GM18870 (cell line): ENCODE data around the gene STIMATE.

Source experiments
- ATAC-seq: cut with Tn5 transposase; IDR thresholded peaks from one replicate; pipeline ENCODE4 v1.9.1; 2021; ENCODE audit warnings: moderate library complexity; ENCODE audit not compliant: unreplicated experiment

STIMATE gene

GRCh38 chr3:52897130-52898122 lies at the start of gene STIMATE:
Gene STIMATE, minus strand, starts transcription at chr3:52897548. Its CDS starts 98 bp downstream, at chr3:52897450.
- peak; percentile 78 for ATAC-seq

DNA sequence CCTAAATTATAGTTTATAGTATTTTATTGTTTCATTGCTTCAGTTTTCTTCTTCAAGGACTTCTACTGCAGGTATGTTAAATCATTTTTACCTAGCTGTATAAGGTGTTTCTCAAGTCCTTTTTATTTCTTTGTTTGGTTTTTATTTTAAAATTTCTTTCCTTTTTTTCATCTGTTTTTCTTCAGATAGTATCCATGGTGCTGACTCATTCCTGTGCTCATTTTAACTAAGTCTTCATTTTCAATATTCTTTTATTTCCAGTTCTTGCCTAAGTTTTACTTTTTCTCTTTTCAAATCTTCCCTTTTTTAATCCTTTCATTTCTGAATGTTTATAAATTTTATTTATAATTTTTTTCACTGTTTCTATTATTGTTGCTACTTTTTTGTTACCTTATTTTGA lies 42.3 kb upstream of the STIMATE start:
- ATAC-seq: no peak

- no peak for ATAC-seq
These were observed 37.5 kb upstream of the STIMATE start for GRCh38 chr3:52934630-52935530.

DNA sequence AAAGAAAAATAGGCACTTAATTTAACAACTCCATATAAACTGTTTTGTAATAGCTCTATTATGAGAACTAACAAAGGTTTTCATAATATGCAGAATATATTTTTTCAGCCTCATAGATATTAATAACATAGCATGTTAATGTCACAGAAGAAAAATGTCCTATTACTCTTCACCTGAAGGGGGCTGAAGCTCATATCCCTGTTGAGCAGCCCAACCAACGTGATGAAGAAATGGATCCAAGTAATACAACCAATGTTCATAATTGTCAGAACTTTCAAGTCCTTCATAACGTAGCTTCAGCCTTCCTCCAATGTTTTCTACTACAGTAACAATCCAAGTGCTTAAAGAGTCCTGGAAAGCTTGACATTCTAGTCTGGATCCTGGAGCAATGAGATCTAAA lies 34.5 kb upstream of the STIMATE start:
- ATAC-seq: no peak

- ATAC-seq: no peak
These were observed 34.0 kb upstream of the STIMATE start for GRCh38 chr3:52931328-52931727.

DNA sequence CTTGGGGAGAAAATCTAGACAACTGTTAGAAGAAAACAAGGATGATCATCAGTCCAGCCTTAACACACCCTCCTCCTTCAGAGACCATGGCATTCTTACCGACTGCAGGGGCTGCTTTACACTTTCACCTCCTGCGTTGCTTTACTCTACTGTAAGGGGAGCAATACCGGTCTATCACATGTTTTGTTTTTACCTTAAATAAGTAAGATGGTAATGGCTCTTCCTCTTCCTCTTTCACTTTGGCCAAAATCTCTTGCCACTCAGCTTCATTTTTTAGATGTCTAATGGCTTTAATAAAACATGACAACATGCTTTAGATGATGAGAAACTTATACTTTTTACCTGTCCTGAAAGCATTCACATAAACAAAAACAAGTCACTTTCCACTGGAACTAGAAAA lies 33.4 kb upstream of the STIMATE start:
- no peak for ATAC-seq

DNA sequence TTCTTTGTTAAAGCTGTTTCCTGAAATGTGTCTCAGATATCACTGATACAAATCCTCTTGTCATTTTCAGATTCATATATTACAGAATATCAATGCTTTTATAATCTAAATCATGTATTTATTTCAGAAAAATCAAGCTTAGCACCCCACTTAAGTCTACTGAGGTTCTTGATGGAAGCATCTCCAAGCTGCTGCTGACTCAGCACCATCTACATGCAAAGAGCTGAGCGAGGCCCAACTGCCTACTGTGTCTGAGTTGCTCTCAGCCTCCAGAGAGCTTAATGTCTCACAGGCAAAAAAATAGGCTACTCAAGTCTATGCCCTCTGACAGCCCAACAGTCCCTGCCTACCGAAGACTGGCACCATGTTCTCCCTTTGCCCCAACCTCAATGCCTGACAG lies 29.2 kb upstream of the STIMATE start:
- ATAC-seq: no peak

DNA sequence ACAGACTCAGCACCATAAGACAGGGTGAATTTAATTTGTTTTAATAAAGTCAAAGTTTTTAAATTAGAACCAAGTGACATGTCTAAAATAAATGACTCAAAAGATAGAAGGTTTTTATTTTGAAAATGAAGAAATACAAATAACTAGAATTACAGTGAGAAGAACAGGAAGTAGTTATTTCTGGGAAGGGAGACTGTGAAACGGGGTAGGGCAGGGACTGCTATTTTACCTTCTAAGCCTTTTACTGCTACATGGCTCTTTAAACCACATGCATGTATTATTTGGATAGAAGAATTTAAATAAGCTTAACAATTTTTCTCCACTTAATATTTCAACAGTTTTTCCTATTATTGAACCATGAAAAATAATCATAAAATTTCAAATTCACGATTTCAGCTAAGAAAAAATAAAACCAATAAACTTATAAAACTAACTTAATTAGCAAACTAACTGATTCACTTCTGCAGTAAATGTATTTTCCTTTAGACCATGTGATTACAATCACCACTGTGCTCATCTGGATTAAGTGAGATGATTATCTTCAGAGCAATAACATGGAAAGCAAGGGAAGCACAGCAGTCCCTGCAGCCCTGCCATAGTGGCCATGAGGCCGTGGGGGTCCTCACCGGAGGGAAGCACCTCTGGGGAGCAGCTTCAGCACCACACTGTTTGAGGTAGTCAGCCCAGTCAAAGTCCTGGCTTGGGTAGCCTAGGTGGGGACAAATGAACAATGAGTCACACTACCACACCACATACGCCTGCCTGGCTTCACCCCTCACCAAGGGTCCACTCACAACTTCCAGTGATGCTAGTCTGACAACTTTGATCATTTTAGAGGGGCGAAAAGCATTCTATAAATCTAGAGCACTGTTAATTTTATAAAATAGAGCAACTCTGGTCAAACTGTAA lies 28.3 kb upstream of the STIMATE start:
- no peak for ATAC-seq

GRCh38 chr3:52923963-52924362 lies 26.6 kb upstream of the STIMATE start:
- no peak for ATAC-seq

- no peak for ATAC-seq
These were observed 23.5 kb upstream of the STIMATE start for GRCh38 chr3:52920841-52921240.

DNA sequence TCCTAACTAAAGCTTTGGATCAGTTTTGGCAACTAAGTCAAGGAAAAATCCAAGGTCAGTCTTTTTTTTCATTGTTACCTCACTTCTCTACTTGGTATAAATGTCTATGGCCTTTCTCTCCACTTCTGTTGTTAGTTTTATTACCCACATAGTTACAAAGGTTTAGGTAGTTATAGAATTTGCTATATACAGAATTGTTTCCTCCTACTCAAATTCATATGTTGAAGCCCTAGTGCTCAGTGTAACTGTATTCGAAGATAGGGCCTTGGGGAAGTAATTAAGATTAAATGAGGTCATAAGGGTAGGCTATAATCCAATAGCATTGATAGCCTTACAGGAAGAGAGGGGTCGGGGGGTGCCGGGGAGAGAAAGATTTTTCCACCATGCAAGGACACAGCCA lies 19.7 kb upstream of the STIMATE start:
- ATAC-seq: no peak

DNA sequence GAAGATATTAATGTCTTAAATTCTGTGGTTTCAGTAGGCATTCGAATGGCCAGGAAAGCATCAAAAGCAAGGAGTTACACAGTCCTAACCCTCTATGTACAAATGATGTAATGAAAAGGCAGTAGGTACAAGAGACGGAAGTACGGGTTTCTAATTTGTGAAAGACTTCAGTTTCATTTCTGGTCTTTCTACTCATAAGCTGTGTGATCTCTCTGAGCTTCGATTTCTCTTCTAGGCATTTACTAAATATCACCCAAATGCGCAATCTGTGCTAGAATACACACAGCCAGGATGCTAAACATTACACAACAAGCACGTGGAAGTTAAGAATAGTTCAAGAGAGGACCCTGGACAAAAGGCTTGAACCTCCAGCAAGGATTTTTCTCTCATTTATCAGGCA lies 17.9 kb upstream of the STIMATE start:
- ATAC-seq: no peak

- no peak for ATAC-seq
These were observed 15.8 kb upstream of the STIMATE start for GRCh38 chr3:52912885-52913731.

DNA sequence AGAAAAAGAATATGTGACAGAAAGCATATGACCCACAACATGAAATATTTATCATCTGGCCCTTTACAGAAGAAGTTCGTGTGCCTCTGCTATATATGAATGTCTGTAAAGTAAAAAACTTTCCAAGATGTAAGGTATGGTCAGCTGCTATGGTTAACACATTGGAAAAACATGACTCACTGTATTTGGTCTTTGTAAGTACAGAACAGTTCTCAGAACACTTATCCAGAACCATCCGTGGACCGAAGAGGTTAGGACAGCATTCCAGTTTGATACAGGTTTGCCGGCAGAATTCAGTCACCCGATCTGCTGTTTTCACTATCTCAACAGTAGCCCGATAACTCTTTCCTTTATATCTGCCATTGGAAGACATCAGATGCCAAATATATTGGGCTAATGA lies 13.5 kb upstream of the STIMATE start:
- no peak for ATAC-seq

GRCh38 chr3:52907497-52907896 lies 10.1 kb upstream of the STIMATE start:
- no peak for ATAC-seq

DNA sequence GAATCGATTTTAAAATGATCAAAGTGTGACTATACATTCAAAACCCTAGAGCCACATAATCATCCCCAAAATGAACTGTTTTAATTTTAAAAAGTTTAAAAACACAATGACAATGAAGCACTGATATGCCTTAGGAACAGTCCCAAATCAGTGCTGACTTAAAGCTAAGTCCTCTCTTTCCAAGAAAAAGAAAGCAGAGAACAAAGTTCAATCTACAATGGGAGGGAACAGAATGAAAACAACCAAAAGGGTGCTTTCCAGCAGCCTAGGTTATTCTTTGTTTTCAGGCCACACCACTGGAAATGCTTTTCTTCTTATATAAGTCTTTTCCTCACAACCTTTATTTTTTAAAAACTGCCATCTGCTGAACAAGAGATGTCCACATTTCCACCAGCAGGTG lies 7.2 kb upstream of the STIMATE start:
- ATAC-seq: no peak

- ATAC-seq: no peak
These were observed 6.7 kb upstream of the STIMATE start for GRCh38 chr3:52904000-52904399.

GRCh38 chr3:52896613-52897012 lies 735 bp downstream of the STIMATE start:
- ATAC-seq: no peak

GRCh38 chr3:52896151-52896550 lies 1.2 kb downstream of the STIMATE start:
- no peak for ATAC-seq

DNA sequence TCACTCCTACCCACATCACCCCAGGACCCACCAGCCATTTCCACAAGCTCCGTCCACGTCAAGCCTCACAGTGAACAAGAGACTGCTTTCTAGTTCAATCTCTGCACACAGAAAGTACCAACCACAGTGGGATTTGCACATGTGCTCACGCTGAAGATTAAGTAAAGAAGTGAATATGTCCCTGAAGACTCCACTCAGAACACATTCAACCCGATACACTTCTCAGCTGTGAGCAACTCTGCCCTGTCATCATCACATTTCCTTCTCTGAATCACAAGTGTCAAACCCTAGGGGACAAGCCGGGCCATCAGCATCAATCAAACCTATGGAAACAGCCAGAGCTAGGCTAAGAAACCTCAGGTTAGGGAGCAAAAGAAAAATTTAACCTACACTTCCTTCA lies 1.9 kb downstream of the STIMATE start:
- no peak for ATAC-seq
